K562 (cell line): Measurements from ENCODE around the gene ITPRIP. TPM values are rescaled to one million over a fixed set of nuclear protein-coding genes. Genes with fewer than 3 reads are reported as not detected.
A peak's percentile ranks its signal among the peaks of the same experiment; 100 is the strongest.

ENCODE experiments used
- ATAC-seq: fragments of 200-7000 bp; cut with Tn5 transposase; 3 replicates; pipeline ENCODE4 v1.9.1; 2020; ENCODE audit warnings: moderate library complexity
- BruUV-seq: library from RNA; stranded (reverse); fragments of 400-500 nt; replicated peaks from 2 replicates; lab custom pipeline; 2021; lab: Mats Ljungman, UMichigan
- CTCF ChIA-PET: fragments of 300-600 bp; formaldehyde crosslinking; extraction: SDS; loops from one replicate; lab custom pipeline; 2021; ENCODE audit warnings: low intra/inter-chr PET ratio; lab: Yijun Ruan, JAX
- POLR2A ChIA-PET: fragments of 300-600, 350-650 bp; sonication (Branson Sonifier 250); formaldehyde crosslinking; extraction: SDS; loops from one replicate; lab custom pipeline; 2021; ENCODE audit warnings: antibody characterized with exemption, inconsistent platforms; lab: Yijun Ruan, JAX
- DNase-seq, 4 experiments: peaks; one replicate each; pipeline versions ENCODE4 v3.0.0 to v3.0.0-alpha.2; 2011 to 2018; ENCODE audit warnings: low spot score in 3 of 4, mixed read lengths in 3 of 4; ENCODE audit errors: extremely low read depth in 1 of 4
- FAIRE-seq: peaks from 2 replicates; lab custom pipeline; 2011; peaks lifted over from hg19 to GRCh38; lab: Jason Lieb, UNC
- H2AFZ ChIP-seq: 2 replicates; pipeline ENCODE4 v1.6.0; 2011; ENCODE audit warnings: low read depth, low read length, control low read depth, inconsistent platforms
- H3K27ac ChIP-seq: fragments of 200-600 bp; 3 replicates; pipeline ENCODE4 v1.8.0; 2011; ENCODE audit warnings: low read depth, mild to moderate bottlenecking, control low read depth, inconsistent platforms, low read length, moderate library complexity, mixed read lengths; ENCODE audit errors: extremely low read depth
- H3K27me3 ChIP-seq, 2 experiments: fragments of 300-600 bp in 1 of 2; 2 replicates in 1 of 2; 3 replicates in 1 of 2; pipeline versions ENCODE4 v1.6.0 to v1.8.0; 2011; ENCODE audit warnings: inconsistent platforms in 2 of 2, low read length in 2 of 2, mild to moderate bottlenecking in 1 of 2, mixed read lengths in 1 of 2, moderate library complexity in 1 of 2; ENCODE audit not compliant: control insufficient read depth in 2 of 2, insufficient read depth in 2 of 2
- H3K36me3 ChIP-seq: fragments of 300-600 bp; 3 replicates; pipeline ENCODE4 v1.8.0; 2011; ENCODE audit warnings: mild to moderate bottlenecking, low read length, inconsistent platforms; ENCODE audit not compliant: control insufficient read depth, insufficient read depth
- H3K4me1 ChIP-seq, 2 experiments: fragments of 200-600 bp in 1 of 2; replicated peaks in 1 of 2; 2 replicates in 1 of 2; 3 replicates in 1 of 2; pipeline versions ENCODE4 v1.5.1 to v1.8.0; 2011; ENCODE audit warnings: inconsistent platforms in 2 of 2, low read length in 2 of 2, mild to moderate bottlenecking in 1 of 2, mixed read lengths in 1 of 2, moderate library complexity in 1 of 2; ENCODE audit not compliant: control insufficient read depth in 2 of 2, insufficient read depth in 2 of 2
- H3K4me2 ChIP-seq: 2 replicates; pipeline ENCODE4 v1.6.1; 2011; ENCODE audit warnings: low read length, control low read depth, inconsistent platforms, mixed read lengths; ENCODE audit not compliant: insufficient read depth
- H3K4me3 ChIP-seq: fragments of 200-600 bp; sonication (generic), shearing (Covaris generic); 2 replicates; pipeline ENCODE4 v1.5.1; 2016; ENCODE audit warnings: control low read depth, inconsistent platforms
- H3K79me2 ChIP-seq: fragments of 200-600 bp; 3 replicates; pipeline ENCODE4 v1.8.0; 2011; ENCODE audit warnings: low read length, inconsistent platforms; ENCODE audit not compliant: control insufficient read depth, insufficient read depth
- H3K9ac ChIP-seq, 2 experiments: 2 replicates each; pipeline versions ENCODE4 v1.6.0 to v1.6.1; 2011; ENCODE audit warnings: low read depth in 2 of 2, low read length in 2 of 2, control low read depth in 1 of 2, inconsistent platforms in 1 of 2, mild to moderate bottlenecking in 1 of 2, mixed read lengths in 1 of 2; ENCODE audit not compliant: insufficient read depth in 1 of 2
- H3K9me1 ChIP-seq: one replicate; pipeline ENCODE4 v1.6.0; 2011; ENCODE audit warnings: inconsistent platforms, mild to moderate bottlenecking, low read length, moderate library complexity; ENCODE audit not compliant: control insufficient read depth, insufficient read depth
- H3K9me3 ChIP-seq: replicated peaks from 2 replicates; pipeline ENCODE4 v1.5.1; 2011; ENCODE audit warnings: low read depth, low read length, inconsistent platforms; ENCODE audit not compliant: control insufficient read depth, insufficient read depth
- H4K20me1 ChIP-seq: replicated peaks from 2 replicates; pipeline ENCODE4 v1.6.1; 2011; ENCODE audit warnings: low read length, inconsistent platforms, mixed read lengths; ENCODE audit not compliant: control insufficient read depth, insufficient read depth
- BCOR ChIP-seq: fragments of 450-650 bp; IDR thresholded peaks from 2 replicates; pipeline ENCODE4 v1.6.1; 2016
- CREB1 ChIP-seq, 2 experiments: sonication (generic) in 1 of 2; formaldehyde crosslinking in 1 of 2; IDR thresholded peaks; 2 replicates each; pipeline versions ENCODE4 v1.6.1 to v1.8.0; 2012 to 2022; ENCODE audit warnings: inconsistent platforms in 1 of 2, mild to moderate bottlenecking in 1 of 2, missing genetic modification reagents in 1 of 2, moderate library complexity in 1 of 2
- ERF ChIP-seq: fragments of 450-650 bp; formaldehyde crosslinking; IDR thresholded peaks from 2 replicates; pipeline ENCODE4 v1.4.0; 2020; ENCODE audit warnings: mild to moderate bottlenecking, mixed read lengths
- NR2C2 ChIP-seq, 2 experiments: fragments of 200-800 bp in 1 of 2; sonication (Bioruptor generic) in 1 of 2; sonication (generic) in 1 of 2; formaldehyde crosslinking in 1 of 2; IDR thresholded peaks; 2 replicates each; pipeline versions ENCODE4 v1.6.1 to v1.8.0; 2016 to 2022; ENCODE audit warnings: mild to moderate bottlenecking in 1 of 2, missing compliant biosample characterization in 1 of 2, missing genetic modification characterization in 1 of 2, missing genetic modification reagents in 1 of 2
- POLR2G ChIP-seq: fragments of 200-400 bp; formaldehyde crosslinking; IDR thresholded peaks from 2 replicates; pipeline ENCODE4 v1.6.1; 2017; ENCODE audit warnings: low read depth, mild to moderate bottlenecking, antibody characterized with exemption, low read length, moderate library complexity
- RBFOX2 ChIP-seq: fragments of 200-400 bp; formaldehyde crosslinking; IDR thresholded peaks from 2 replicates; pipeline ENCODE4 v1.6.1; 2017; ENCODE audit warnings: low read depth, mild to moderate bottlenecking, low read length, moderate library complexity
- RBM25 ChIP-seq: fragments of 200-400 bp; formaldehyde crosslinking; IDR thresholded peaks from 2 replicates; pipeline ENCODE4 v1.6.1; 2018; ENCODE audit warnings: low read length, low read depth, moderate library complexity; ENCODE audit not compliant: severe bottlenecking
- RCOR1 ChIP-seq, 2 experiments: IDR thresholded peaks; 2 replicates each; pipeline ENCODE4 v1.6.1; 2012; ENCODE audit warnings: low read depth in 2 of 2, low read length in 2 of 2, borderline replicate concordance in 1 of 2, improper control_type of control experiment in 1 of 2
- ZFP36 ChIP-seq: fragments of 150-350 bp; IDR thresholded peaks from 2 replicates; pipeline ENCODE4 v1.6.1; 2018; ENCODE audit warnings: low read length, low read depth; ENCODE audit not compliant: partially characterized antibody
- WGBS: fragments of 100-300 bp; shearing (Covaris generic); methylation state at CpG from one replicate; pipeline ENCODE4 v1.1.6; 2016; ENCODE audit warnings: low coverage, mixed read lengths; ENCODE audit not compliant: insufficient coverage; ENCODE audit errors: missing lambda C conversion rate; 5-methylcytosine and 5-hydroxymethylcytosine counted together
- in situ Hi-C: fragments of 300-500 bp; cut with MboI; formaldehyde crosslinking; loops from 4 replicates; pipeline ENCODE4 v1.15.0; 2018; ENCODE audit warnings: inconsistent platforms, mixed read lengths
- intact Hi-C: fragments of 100-400 bp; cut with micrococcal nuclease; formaldehyde crosslinking; loops from 2 replicates; pipeline ENCODE4 v1.14.2; 2022
- polyA plus RNA-seq, 8 experiments: library from polyadenylated mRNA; depleted of rRNA in 4 of 8; stranded (reverse) in 5 of 8; unstranded in 3 of 8; fragments of >200 nt; fragmentation: Nextera tagmentation in 2 of 8; fragmentation: Illumina TruSeq in 1 of 8; extraction: Ambion mirVana in 2 of 8; extraction: Trizol in 1 of 8; gene quantifications; 2 replicates each; pipeline versions ENCODE4 v1.2.1 to v1.2.3, GENCODE V29; 2011 to 2014; ENCODE audit warnings: inconsistent platforms in 1 of 8, missing spikeins in 1 of 8
- total RNA-seq, 7 experiments: library from RNA; depleted of rRNA in 6 of 7; stranded (reverse); fragments of >200 nt in 6 of 7; fragmentation: Illumina TruSeq in 2 of 7; extraction: Trizol in 2 of 7; gene quantifications; 2 replicates each; pipeline versions ENCODE4 v1.2.1 to v1.2.3, GENCODE V29; 2011 to 2021; ENCODE audit warnings: low replicate concordance in 1 of 7
- TF ChIP-seq, protein P1 (sequence below): fragments of 450-650 bp; IDR thresholded peaks from 2 replicates; pipeline ENCODE4 v1.6.1; 2016; ENCODE audit warnings: low read depth, mild to moderate bottlenecking, moderate library complexity

Gene ITPRIP
- total and polyA plus RNA-seq, 9 of the 15 experiments (the other 6 are each of a cell fraction or from before 2014, with no cell fraction given): 4.4 to 28.5 (median 10.9) TPM

DNA sequence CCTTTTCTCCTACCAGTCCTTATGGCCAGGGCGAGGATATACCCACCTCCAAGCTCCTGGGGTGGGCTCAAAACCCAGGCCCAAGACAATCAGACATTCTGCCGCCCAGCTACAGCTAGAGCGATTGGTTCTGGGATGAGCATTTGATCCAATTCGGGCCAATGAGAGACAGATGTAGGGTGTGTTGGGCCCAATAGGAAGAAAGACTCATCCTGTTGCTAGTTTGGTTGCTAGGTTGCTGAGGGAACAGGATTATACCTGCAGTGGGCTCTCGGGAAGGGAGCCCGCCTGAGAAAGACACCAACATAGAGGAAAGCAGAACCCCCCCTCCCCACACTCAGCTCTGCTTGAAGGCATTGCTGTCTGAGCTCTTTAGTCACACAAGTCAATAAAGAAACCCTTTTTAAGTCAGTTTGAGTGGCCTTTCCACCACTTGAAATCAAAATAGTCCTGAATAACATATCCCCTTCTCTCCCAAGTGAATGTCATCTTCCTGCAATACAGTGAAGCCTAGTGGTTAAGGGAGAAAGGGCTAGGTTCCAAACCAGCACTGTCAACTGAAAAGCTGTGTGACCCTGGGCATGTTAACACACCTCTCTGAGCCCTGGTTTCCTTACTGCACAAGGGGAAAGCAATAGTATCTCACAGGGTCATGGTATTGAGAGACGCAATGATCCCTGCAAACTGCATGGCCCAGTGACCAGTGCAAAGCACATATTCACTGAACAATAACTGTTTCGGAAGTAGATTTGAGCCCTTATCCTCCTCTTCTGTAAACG, 21.8 kb downstream of the ITPRIP start:
- POLR2A ChIA-PET: interaction anchor here (2.5 kb wide), 1 partner anchor 11 kb away, joined by 13 read pairs; no protein-coding TSS in a partner anchor
- in situ Hi-C loops: no loop called here
- H4K20me1 ChIP-seq: peaks cover 53% of the 10 kb centered on the region

DNA sequence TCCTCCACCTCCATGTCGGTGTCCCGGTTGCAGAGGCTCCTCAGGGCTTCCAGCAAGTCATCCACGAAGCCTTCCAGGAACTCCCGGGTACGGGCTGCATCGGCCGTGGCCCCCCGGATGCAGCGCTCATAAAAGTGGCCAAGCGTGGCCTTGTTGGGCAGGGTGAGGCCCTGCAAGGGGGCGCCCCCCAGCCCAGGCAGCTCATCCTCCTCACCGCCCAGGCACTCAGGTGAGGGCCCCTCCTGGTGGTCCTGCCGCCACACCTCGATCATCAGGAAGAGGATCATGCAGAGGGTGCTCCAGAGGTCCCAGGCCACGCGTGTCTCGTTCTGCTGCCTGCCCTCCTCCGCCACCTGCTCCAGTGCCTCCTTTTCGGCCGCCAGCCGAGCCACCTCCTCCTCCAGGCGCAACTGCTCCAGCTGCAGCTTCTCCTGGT, 22.8 kb downstream of the ITPRIP start:
- Histone ChIP-seq H3K9me3 (no peaks in the 10 kb centered on the region), H3K4me2 (no peak overlapping the region), H3K9ac (no peak overlapping the region), H2AFZ (no peak overlapping the region), H3K27ac (no peak overlapping the region), H3K79me2 (peaks cover 83% of the 10 kb centered on the region), H3K9me1 (peaks cover 5% of the 10 kb centered on the region), H3K27me3 (no peaks in the 10 kb centered on the region), H3K4me1 (no peaks in the 10 kb centered on the region; a peak in 1 of 5 replicates), H3K36me3 (peaks cover 89% of the 10 kb centered on the region; the same call in 2 of the 3 replicates), H3K4me3 (no peak overlapping the region), H4K20me1 (peaks cover 44% of the 10 kb centered on the region)
- ATAC-seq (no peak), DNase-seq (no peak), FAIRE-seq (no peak)
- intact Hi-C loops: no loop called here
- POLR2A ChIA-PET: interaction anchor here (0.6 to 2.5 kb wide), 2 partner anchors 10 to 22 kb away, joined by 3 to 13 read pairs; no protein-coding TSS in a partner anchor
- in situ Hi-C loops: no loop called here
- CTCF ChIA-PET: no interaction called here
- TF ChIP-seq POLR2G (peak; percentile 55; the same call in 1 of the 2 replicates), RBFOX2 (peak; percentile 25; the same call in 1 of the 2 replicates)
- TF ChIP-seq, protein P1, sequence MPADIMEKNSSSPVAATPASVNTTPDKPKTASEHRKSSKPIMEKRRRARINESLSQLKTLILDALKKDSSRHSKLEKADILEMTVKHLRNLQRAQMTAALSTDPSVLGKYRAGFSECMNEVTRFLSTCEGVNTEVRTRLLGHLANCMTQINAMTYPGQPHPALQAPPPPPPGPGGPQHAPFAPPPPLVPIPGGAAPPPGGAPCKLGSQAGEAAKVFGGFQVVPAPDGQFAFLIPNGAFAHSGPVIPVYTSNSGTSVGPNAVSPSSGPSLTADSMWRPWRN: no peak
- WGBS: 93% methylated on average over 12 of the region's 22 CpGs
- BruUV-seq: no TSS peak

More for the DNA sequence above, 21.8 kb downstream of the ITPRIP start:
- FAIRE-seq: no peak
- CTCF ChIA-PET: no interaction called here
- Histone ChIP-seq H2AFZ (no peak overlapping the region), H3K9me1 (peaks cover 5% of the 10 kb centered on the region), H3K27ac (no peak overlapping the region), H3K4me3 (no peak overlapping the region), H3K79me2 (peaks cover 89% of the 10 kb centered on the region), H3K4me1 (no peaks in the 10 kb centered on the region; a peak in 2 of 5 replicates), H3K9ac (no peak overlapping the region), H3K4me2 (no peak overlapping the region), H3K9me3 (no peaks in the 10 kb centered on the region), H3K36me3 (peaks cover 85% of the 10 kb centered on the region; the same call in 2 of the 3 replicates), H3K27me3 (no peaks in the 10 kb centered on the region)
- ATAC-seq: no peak
- peak; percentile 73 for TF ChIP-seq ZFP36
- TF ChIP-seq CREB1 (IDR thresholded peaks at IDR 0.05): no peak
- no peak for TF ChIP-seq CREB1 (CRISPR knock-in tag; IDR thresholded peaks at IDR 0.05)
- TF ChIP-seq BCOR: peak; percentile 65; the same call in 1 of the 2 replicates
- no peak for TF ChIP-seq ERF (CRISPR knock-in tag)
- TF ChIP-seq RCOR1 (IDR thresholded peaks at IDR 0.05; ENCODE audit: borderline replicate concordance in 1 of 2, low read depth in 2 of 2, low read length in 2 of 2): 0 out of 4 replicates have a peak, but pooled peaks of 1 of the 2 experiments have one; percentile 24
- TF ChIP-seq RBM25: peak; percentile 80
- no peak for TF ChIP-seq NR2C2 (CRISPR knock-in tag; IDR thresholded peaks at IDR 0.05)
- TF ChIP-seq NR2C2 (tag; IDR thresholded peaks at IDR 0.05): no peak
- no TSS peak for BruUV-seq
- intact Hi-C loops: no loop called here
- WGBS: 92% methylated on average over 8 of the region's 9 CpGs
- no peak for DNase-seq
